Measurements from ENCODE around the gene TXNRD1. TPM values are rescaled to one million over a fixed set of nuclear protein-coding genes. Genes with fewer than 3 reads are reported as not detected.

Gene TXNRD1
- total RNA-seq, 2 experiments from 2014 or later: 87.9 to 89.0 TPM

DNA sequence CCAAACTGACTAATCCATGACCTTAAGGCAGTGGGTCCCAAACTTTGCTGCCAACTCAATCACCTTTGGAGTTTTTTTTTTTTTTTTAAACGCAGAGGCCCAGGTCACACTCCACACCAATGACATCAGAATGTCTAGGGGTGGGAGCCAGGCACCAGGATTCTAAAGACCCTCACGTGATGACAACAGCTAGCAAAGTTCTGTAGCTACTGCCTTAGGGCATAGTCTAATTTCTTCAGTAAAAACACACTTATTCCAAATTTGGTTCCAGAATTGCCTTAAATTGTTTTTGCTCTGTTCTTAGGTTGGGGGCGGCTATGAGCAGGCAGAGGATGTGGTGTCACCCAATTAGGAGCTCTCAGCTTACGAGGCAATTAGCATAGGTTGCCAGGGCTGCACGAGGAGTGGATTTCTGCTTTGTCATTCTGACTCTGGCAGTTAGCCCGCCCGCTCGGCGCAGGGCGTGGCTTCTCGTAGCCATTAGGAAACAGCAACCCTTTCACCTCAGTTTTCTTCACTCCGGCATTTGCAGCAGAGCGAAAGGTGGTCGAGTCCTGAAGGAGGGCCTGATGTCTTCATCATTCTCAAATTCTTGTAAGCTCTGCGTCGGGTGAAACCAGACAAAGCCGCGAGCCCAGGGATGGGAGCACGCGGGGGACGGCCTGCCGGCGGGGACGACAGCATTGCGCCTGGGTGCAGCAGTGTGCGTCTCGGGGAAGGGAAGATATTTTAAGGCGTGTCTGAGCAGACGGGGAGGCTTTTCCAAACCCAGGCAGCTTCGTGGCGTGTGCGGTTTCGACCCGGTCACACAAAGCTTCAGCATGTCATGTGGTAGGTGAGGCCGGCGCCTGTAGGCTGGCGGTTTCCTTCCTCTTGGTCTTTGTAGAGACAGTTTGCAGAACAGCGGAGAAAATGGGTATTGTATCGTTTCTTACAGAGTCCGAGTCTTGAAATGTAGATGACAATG lies 71.2 kb downstream of the TXNRD1 start:
- Mint-ChIP-seq H3K27me3 (no peaks in the 10 kb centered on the region), H3K4me3 (peak overlapping the region; percentile 93), H3K36me3 (ENCODE audit: low read depth) (peaks cover 26% of the 10 kb centered on the region), H3K4me1 (ENCODE audit: low read depth) (peaks cover 12% of the 10 kb centered on the region), H3K9me3 (no peaks in the 10 kb centered on the region), H3K27ac (peak overlapping the region; percentile 98)
- ATAC-seq (peak; percentile 90), DNase-seq (peak; percentile 96)
- POLR2A ChIA-PET: interaction anchor here (1.0 to 8.6 kb wide), 11 partner anchors 10 to 358 kb away, joined by 3 to 118 read pairs (median 4); partner anchors contain the start of genes EID3, HCFC2, HSP90B1 and NFYB
- intact Hi-C loops (cut with micrococcal nuclease): loop anchor here (5.0 kb wide), 1 partner anchor 69 kb away; the partner anchor contains the start of gene TXNRD1
- CTCF ChIA-PET: interaction anchor here (0.6 to 7.3 kb wide), 6 partner anchors 11 to 69 kb away, joined by 3 to 59 read pairs (median 5); partner anchors contain the start of genes EID3 and TXNRD1
- TF ChIP-seq, protein P1, sequence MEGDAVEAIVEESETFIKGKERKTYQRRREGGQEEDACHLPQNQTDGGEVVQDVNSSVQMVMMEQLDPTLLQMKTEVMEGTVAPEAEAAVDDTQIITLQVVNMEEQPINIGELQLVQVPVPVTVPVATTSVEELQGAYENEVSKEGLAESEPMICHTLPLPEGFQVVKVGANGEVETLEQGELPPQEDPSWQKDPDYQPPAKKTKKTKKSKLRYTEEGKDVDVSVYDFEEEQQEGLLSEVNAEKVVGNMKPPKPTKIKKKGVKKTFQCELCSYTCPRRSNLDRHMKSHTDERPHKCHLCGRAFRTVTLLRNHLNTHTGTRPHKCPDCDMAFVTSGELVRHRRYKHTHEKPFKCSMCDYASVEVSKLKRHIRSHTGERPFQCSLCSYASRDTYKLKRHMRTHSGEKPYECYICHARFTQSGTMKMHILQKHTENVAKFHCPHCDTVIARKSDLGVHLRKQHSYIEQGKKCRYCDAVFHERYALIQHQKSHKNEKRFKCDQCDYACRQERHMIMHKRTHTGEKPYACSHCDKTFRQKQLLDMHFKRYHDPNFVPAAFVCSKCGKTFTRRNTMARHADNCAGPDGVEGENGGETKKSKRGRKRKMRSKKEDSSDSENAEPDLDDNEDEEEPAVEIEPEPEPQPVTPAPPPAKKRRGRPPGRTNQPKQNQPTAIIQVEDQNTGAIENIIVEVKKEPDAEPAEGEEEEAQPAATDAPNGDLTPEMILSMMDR (IDR thresholded peaks at IDR 0.05): no peak

DNA sequence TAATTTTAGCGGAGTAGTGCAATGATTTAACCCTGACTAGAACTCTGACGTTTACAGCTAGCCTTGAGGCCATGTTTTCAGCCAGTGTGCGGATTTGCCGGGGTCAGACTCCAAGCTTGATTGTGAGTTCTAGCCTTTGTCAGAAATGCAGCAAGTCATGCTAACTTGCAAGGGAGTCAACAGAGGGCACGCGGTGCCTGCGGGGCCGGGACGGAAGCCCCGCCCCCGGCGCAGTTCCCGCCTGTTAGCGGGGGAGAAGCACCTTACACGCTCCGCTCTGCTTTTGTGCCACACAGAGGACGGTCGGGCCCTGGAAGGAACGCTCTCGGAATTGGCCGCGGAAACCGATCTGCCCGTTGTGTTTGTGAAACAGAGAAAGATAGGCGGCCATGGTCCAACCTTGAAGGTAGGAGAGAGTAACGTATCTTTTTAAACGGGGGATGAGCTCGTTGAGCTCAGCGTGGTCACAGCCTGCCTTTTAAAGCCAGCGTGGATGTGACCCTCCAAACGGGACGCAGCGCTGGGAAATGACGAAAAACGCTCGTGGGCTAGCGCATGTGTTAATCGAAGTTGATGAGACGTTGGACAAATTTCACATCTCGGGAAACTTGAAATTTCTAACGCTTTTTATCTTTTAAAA lies 73.2 kb downstream of the TXNRD1 start:
- intact Hi-C loops (cut with micrococcal nuclease): loop anchor here (5.0 kb wide), 1 partner anchor 71 kb away; the partner anchor contains the start of gene TXNRD1

DNA sequence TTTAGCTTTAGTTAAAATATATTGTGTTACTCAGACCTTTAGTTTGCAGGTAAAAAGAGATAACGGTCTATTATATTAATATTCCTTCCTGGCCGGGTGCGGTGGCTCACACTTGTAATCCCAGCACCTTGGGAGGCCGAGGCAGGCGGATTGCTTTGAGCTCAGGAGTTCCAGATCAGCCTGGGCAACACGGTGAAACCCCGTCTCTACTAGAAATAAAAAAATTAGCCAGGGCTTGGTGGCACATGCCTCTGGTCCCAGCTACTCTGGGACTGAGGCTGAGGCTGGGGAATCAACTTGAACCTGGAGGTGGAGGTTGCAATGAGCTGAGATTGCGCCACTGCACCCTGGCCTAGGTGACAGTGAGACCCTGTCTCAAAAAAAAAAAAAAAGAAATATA lies 74.7 kb downstream of the TXNRD1 start:
- DNase-seq (no peak), ATAC-seq (no peak)
- H3K4me1 Mint-ChIP-seq (ENCODE audit: low read depth): peaks cover 25% of the 10 kb centered on the region
- ChIA-PET CTCF (interaction anchor here (1.3 to 7.3 kb wide), 2 partner anchors 72 to 89 kb away, joined by 3 to 59 read pairs; partner anchors contain the start of gene TXNRD1), POLR2A (interaction anchor here (0.6 to 8.6 kb wide), 5 partner anchors 8 to 153 kb away, joined by 4 to 118 read pairs (median 44); partner anchors contain the start of genes EID3, NFYB and TXNRD1)
- H3K36me3 Mint-ChIP-seq (ENCODE audit: low read depth): peaks cover 56% of the 10 kb centered on the region
- no peak overlapping the region for H3K4me3 Mint-ChIP-seq
- H3K9me3 Mint-ChIP-seq: no peaks in the 10 kb centered on the region
- H3K27me3 Mint-ChIP-seq: no peaks in the 10 kb centered on the region
- no peak overlapping the region for H3K27ac Mint-ChIP-seq
- intact Hi-C loops (cut with micrococcal nuclease): no loop called here
- TF ChIP-seq, protein P1 (IDR thresholded peaks at IDR 0.05): no peak

More for the DNA sequence above, 73.2 kb downstream of the TXNRD1 start:
- ChIA-PET POLR2A (interaction anchor here (0.6 to 8.6 kb wide), 16 partner anchors 9 to 819 kb away, joined by 3 to 118 read pairs (median 4); partner anchors contain the start of genes CHST11, EID3, HSP90B1 and NFYB), CTCF (interaction anchor here (0.9 to 7.3 kb wide), 8 partner anchors 10 to 93 kb away, joined by 3 to 59 read pairs (median 4); partner anchors contain the start of genes EID3 and TXNRD1)
- TF ChIP-seq, protein P1 (IDR thresholded peaks at IDR 0.05): no peak
- Mint-ChIP-seq H3K4me3 (peak overlapping the region; percentile 93), H3K36me3 (ENCODE audit: low read depth) (peaks cover 46% of the 10 kb centered on the region), H3K9me3 (no peaks in the 10 kb centered on the region), H3K27ac (peak overlapping the region; percentile 98), H3K4me1 (ENCODE audit: low read depth) (peaks cover 19% of the 10 kb centered on the region), H3K27me3 (no peaks in the 10 kb centered on the region)
- peak; percentile 87 for DNase-seq
- peak; percentile 71 for ATAC-seq

DNA sequence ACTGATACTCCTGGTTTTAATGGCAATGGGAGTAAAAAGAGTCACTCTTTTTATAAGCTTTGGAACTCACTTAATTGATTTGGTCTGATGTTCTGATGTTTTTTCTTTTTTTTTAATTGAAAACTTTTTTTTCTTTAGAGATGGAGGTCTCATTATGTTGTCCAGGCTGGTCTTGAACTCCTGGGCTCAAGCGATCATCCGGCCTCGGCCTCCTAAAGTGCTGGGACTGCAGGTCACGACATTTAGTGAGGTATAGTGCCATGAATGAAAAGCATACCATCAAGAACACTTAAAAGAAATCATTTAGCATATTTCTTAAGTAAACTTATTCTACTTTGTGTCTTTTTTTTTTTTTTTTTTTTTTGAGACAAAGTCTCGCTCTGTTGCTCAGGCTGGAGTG lies 75.3 kb downstream of the TXNRD1 start:
- no peak overlapping the region for H3K27ac Mint-ChIP-seq
- DNase-seq (no peak), ATAC-seq (no peak)
- no peaks in the 10 kb centered on the region for H3K9me3 Mint-ChIP-seq
- H3K4me3 Mint-ChIP-seq: no peak overlapping the region
- H3K27me3 Mint-ChIP-seq: no peaks in the 10 kb centered on the region
- intact Hi-C loops (cut with micrococcal nuclease): no loop called here
- POLR2A ChIA-PET: interaction anchor here (1.0 to 8.6 kb wide), 4 partner anchors 7 to 71 kb away, joined by 3 to 118 read pairs (median 60); partner anchors contain the start of genes EID3 and TXNRD1
- H3K4me1 Mint-ChIP-seq (ENCODE audit: low read depth): peaks cover 26% of the 10 kb centered on the region
- CTCF ChIA-PET: interaction anchor here (1.3 to 7.3 kb wide), 2 partner anchors 73 to 89 kb away, joined by 3 to 59 read pairs; partner anchors contain the start of gene TXNRD1
- TF ChIP-seq, protein P1 (IDR thresholded peaks at IDR 0.05): no peak
- peaks cover 61% of the 10 kb centered on the region for H3K36me3 Mint-ChIP-seq (ENCODE audit: low read depth)

Measured in activated CD8-positive, alpha-beta T cell treated with anti-CD3 and anti-CD28 coated beads for 36 hours (primary cell).